HCT116 (cell line): Measurements from ENCODE around the gene CDH4. TPM values are rescaled to one million over a fixed set of nuclear protein-coding genes. Genes with fewer than 3 reads are reported as not detected.

Experiments
- ATAC-seq: fragments of 200-7000 bp; cut with Tn5 transposase; 2 replicates; pipeline ENCODE4 v1.9.1; 2020; ENCODE audit warnings: mild to moderate bottlenecking, moderate library complexity
- BruUV-seq: library from RNA; stranded (reverse); fragments of 400-500 nt; replicated peaks from 2 replicates; lab custom pipeline; 2021; lab: Mats Ljungman, UMichigan
- CTCF ChIA-PET: fragments of 300-600 bp; sonication (Branson Sonifier 250); formaldehyde crosslinking; loops from one replicate; lab custom pipeline; 2021; ENCODE audit warnings: antibody characterized with exemption; lab: Charles Lee
- POLR2A ChIA-PET: fragments of 300-600, 350-600 bp; sonication (Branson Sonifier 250); formaldehyde crosslinking; loops from one replicate; lab custom pipeline; 2021; ENCODE audit warnings: antibody characterized with exemption; lab: Charles Lee
- RAD21 ChIA-PET, 2 experiments: fragments of 300-600 bp; sonication (Branson Sonifier 250); formaldehyde crosslinking; loops; one replicate each; lab custom pipeline; 2023; ENCODE audit warnings: low total read pairs in 2 of 2; ENCODE audit not compliant: uncharacterized antibody in 2 of 2, unreplicated experiment in 2 of 2, low non-redundant PET in 1 of 2; lab: Charles Lee
- DNase-seq: peaks from one replicate; pipeline ENCODE4 v3.0.0-alpha.2; 2010; ENCODE audit warnings: low read depth, low spot score
- H2AFZ ChIP-seq: fragments of 200-600 bp; shearing (Covaris generic), sonication (generic); 2 replicates; pipeline ENCODE4 v1.6.1; 2017; ENCODE audit warnings: low read depth, mixed run types, mixed read lengths, antibody characterized with exemption, low read length; ENCODE audit not compliant: poor library complexity, severe bottlenecking
- H3K27ac ChIP-seq: 2 replicates; pipeline ENCODE4 v1.5.1; 2012; ENCODE audit warnings: low read depth, low read length
- H3K27me3 ChIP-seq: fragments of 200-600 bp; sonication (generic); 2 replicates; pipeline ENCODE4 v1.6.1; 2016; ENCODE audit warnings: mixed run types, low read length, mixed read lengths; ENCODE audit not compliant: insufficient read depth
- H3K36me3 ChIP-seq, 2 experiments: fragments of 200-500 bp in 1 of 2; fragments of 200-600 bp in 1 of 2; sonication (Bioruptor generic) in 1 of 2; sonication (generic) in 1 of 2; 2 replicates each; pipeline versions ENCODE4 v1.5.1 to v1.6.1; 2014 to 2016; ENCODE audit warnings: low read length in 2 of 2, inconsistent platforms in 1 of 2, mixed read lengths in 1 of 2, mixed run types in 1 of 2; ENCODE audit not compliant: insufficient read depth in 2 of 2, control insufficient read depth in 1 of 2
- H3K4me1 ChIP-seq, 2 experiments: fragments of 200-600 bp in 1 of 2; sonication (generic) in 1 of 2; 2 replicates each; pipeline versions ENCODE4 v1.5.1 to v1.6.1; 2012 to 2017; ENCODE audit warnings: low read length in 2 of 2, inconsistent platforms in 1 of 2, mild to moderate bottlenecking in 1 of 2, mixed read lengths in 1 of 2, mixed run types in 1 of 2, moderate library complexity in 1 of 2; ENCODE audit not compliant: insufficient read depth in 2 of 2, control insufficient read depth in 1 of 2
- H3K4me2 ChIP-seq: fragments of 200-600 bp; sonication (generic); 2 replicates; pipeline ENCODE4 v1.6.1; 2017; ENCODE audit warnings: mixed run types, low read length, mixed read lengths
- H3K4me3 ChIP-seq, 2 experiments: fragments of 200-600 bp in 1 of 2; sonication (generic) in 1 of 2; replicated peaks in 1 of 2; 2 replicates each; pipeline ENCODE4 v1.5.1; 2011 to 2016; ENCODE audit warnings: low read length in 2 of 2, control low read depth in 1 of 2, low read depth in 1 of 2, mild to moderate bottlenecking in 1 of 2, mixed read lengths in 1 of 2, mixed run types in 1 of 2
- H3K79me2 ChIP-seq: fragments of 200-600 bp; sonication (generic); 2 replicates; pipeline ENCODE4 v1.6.1; 2017; ENCODE audit warnings: mild to moderate bottlenecking, mixed run types, low read length, moderate library complexity, mixed read lengths; ENCODE audit not compliant: insufficient read depth
- H3K9ac ChIP-seq: fragments of 200-600 bp; sonication (generic); 2 replicates; pipeline ENCODE4 v1.6.1; 2016; ENCODE audit warnings: low read length, mixed read lengths
- H3K9me2 ChIP-seq: fragments of 200-600 bp; sonication (generic), shearing (Covaris generic); 2 replicates; pipeline ENCODE4 v1.6.1; 2017; ENCODE audit warnings: mixed run types, mild to moderate bottlenecking, moderate library complexity; ENCODE audit not compliant: insufficient read depth
- H3K9me3 ChIP-seq, 2 experiments: fragments of 200-500 bp in 1 of 2; fragments of 200-600 bp in 1 of 2; sonication (Bioruptor generic) in 1 of 2; sonication (generic) in 1 of 2; 2 replicates each; pipeline ENCODE4 v1.6.1; 2014 to 2017; ENCODE audit warnings: low read length in 2 of 2, mixed read lengths in 2 of 2, inconsistent platforms in 1 of 2, low read depth in 1 of 2, mild to moderate bottlenecking in 1 of 2, mixed run types in 1 of 2, moderate library complexity in 1 of 2; ENCODE audit not compliant: control insufficient read depth in 1 of 2, insufficient read depth in 1 of 2
- H4K20me1 ChIP-seq: fragments of 200-600 bp; sonication (generic), shearing (Covaris generic); 2 replicates; pipeline ENCODE4 v1.6.1; 2017; ENCODE audit warnings: mixed run types, mild to moderate bottlenecking, moderate library complexity; ENCODE audit not compliant: insufficient read depth
- CTCF ChIP-seq, 3 experiments: fragments of 200-600 bp in 1 of 3; sonication (generic) in 1 of 3; IDR thresholded peaks in 2 of 3; conservative IDR thresholded peaks in 1 of 3; 2 replicates each; pipeline ENCODE4 v1.5.1; 2012 to 2017; ENCODE audit warnings: low read depth in 2 of 3, low read length in 2 of 3, antibody characterized with exemption in 1 of 3, borderline replicate concordance in 1 of 3, control low read depth in 1 of 3, mild to moderate bottlenecking in 1 of 3, mixed read lengths in 1 of 3, mixed run types in 1 of 3, moderate library complexity in 1 of 3; ENCODE audit not compliant: insufficient read depth in 1 of 3
- EZH2phosphoT487 ChIP-seq: fragments of 200-600 bp; IDR thresholded peaks from 2 replicates; pipeline ENCODE4 v1.6.1; 2018; ENCODE audit warnings: antibody characterized with exemption, borderline replicate concordance
- JUND ChIP-seq: IDR thresholded peaks from 2 replicates; pipeline ENCODE4 v1.6.1; 2012
- SRF ChIP-seq: IDR thresholded peaks from 2 replicates; pipeline ENCODE4 v1.6.1; 2012; ENCODE audit warnings: low read depth
- ZFX ChIP-seq: fragments of 450-650 bp; IDR thresholded peaks from 2 replicates; pipeline ENCODE4 v1.6.1; 2017
- intact Hi-C: fragments of 100-400 bp; cut with micrococcal nuclease; formaldehyde crosslinking; loops from 2 replicates; pipeline ENCODE4 v1.10.0; 2022
- total RNA-seq: library from RNA; stranded (reverse); gene quantifications from one replicate; pipeline ENCODE4 v1.2.1, GENCODE V29; 2021; ENCODE audit not compliant: unreplicated experiment

CDH4 gene
- total RNA-seq, 1 experiment from 2014 or later: not detected

- POLR2A ChIA-PET: no interaction called here
- intact Hi-C loops: no loop called here
- DNase-seq (no peak), ATAC-seq (no peak)
- no peak overlapping the region for H3K4me3 ChIP-seq
- H3K9ac ChIP-seq: no peak overlapping the region
- H3K79me2 ChIP-seq: no peaks in the 10 kb centered on the region
- H3K36me3 ChIP-seq: no peaks in the 10 kb centered on the region
- H3K9me2 ChIP-seq: no peaks in the 10 kb centered on the region
- H3K9me3 ChIP-seq: no peaks in the 10 kb centered on the region
- H3K4me1 ChIP-seq: no peaks in the 10 kb centered on the region
- TF ChIP-seq EZH2phosphoT487: no peak
- TF ChIP-seq JUND: no peak
- TF ChIP-seq CTCF (IDR thresholded peaks at IDR 0.05 in 2 of 3, conservative IDR thresholded peaks at IDR 0.05 in 1 of 3; ENCODE audit: borderline replicate concordance in 1 of 3, insufficient read depth in 1 of 3, low read depth in 2 of 3, low read length in 2 of 3): no peak
- TF ChIP-seq SRF: no peak
- CTCF ChIA-PET: no interaction called here
- no TSS peak for BruUV-seq
- H3K27ac ChIP-seq: no peak overlapping the region
- RAD21 ChIA-PET: no interaction called here
- peaks cover 7% of the 10 kb centered on the region for H3K27me3 ChIP-seq
- no peak overlapping the region for H3K4me2 ChIP-seq
- no peaks in the 10 kb centered on the region for H4K20me1 ChIP-seq
- no peak overlapping the region for H2AFZ ChIP-seq
These were observed 493.5 kb downstream of the CDH4 start for GRCh38 chr20:61745397-61746146.

GRCh38 chr20:61746147-61746646, 494.1 kb downstream of the CDH4 start:
- Histone ChIP-seq H2AFZ (no peak overlapping the region), H3K27me3 (peaks cover 9% of the 10 kb centered on the region), H4K20me1 (no peaks in the 10 kb centered on the region), H3K36me3 (no peaks in the 10 kb centered on the region), H3K79me2 (no peaks in the 10 kb centered on the region), H3K9me3 (no peaks in the 10 kb centered on the region), H3K9ac (no peak overlapping the region), H3K4me3 (no peak overlapping the region), H3K4me2 (no peak overlapping the region), H3K27ac (no peak overlapping the region), H3K4me1 (no peaks in the 10 kb centered on the region), H3K9me2 (no peaks in the 10 kb centered on the region)
- CTCF ChIA-PET: no interaction called here
- no peak for DNase-seq
- BruUV-seq: no TSS peak
- POLR2A ChIA-PET: no interaction called here
- intact Hi-C loops: no loop called here
- no peak for ATAC-seq
- TF ChIP-seq ZFX: no peak
- RAD21 ChIA-PET: no interaction called here
